GM21367 (cell line): ENCODE measurements around the gene TUBA4A.

Experiments
- ATAC-seq: cut with Tn5 transposase; IDR thresholded peaks from one replicate; pipeline ENCODE4 v1.9.1; 2021; ENCODE audit not compliant: unreplicated experiment

TUBA4A gene

GRCh38 chr2:219253753-219254589, at the start of gene TUBA4A:
TUBA4A (minus strand) TSS chr2:219253918; CDS start chr2:219253858, 60 bp downstream.
- peak; percentile 32 for ATAC-seq

GRCh38 chr2:219302412-219302968, 48.8 kb upstream of the TUBA4A start:
- ATAC-seq: no peak

DNA sequence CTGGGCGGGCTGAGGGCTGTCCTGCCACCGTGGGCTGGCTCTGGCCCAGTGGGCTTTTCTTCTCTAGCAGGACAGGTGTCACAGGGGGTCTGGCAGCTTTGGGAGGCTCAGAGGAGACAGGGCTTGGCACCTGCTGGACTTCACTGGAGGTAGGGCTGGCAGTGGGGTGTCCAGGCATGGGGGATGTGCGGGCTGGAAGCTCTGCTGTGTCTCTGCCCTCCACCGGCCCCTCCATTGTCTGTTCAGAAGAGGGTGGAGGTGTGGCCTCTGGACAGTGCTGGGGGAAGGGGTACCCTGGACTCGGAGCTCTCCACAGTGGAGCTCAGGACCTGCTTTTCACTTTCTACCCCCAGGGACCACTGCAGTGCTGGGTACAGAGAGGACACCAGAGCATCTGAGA, 46.3 kb upstream of the TUBA4A start:
- ATAC-seq: no peak

DNA sequence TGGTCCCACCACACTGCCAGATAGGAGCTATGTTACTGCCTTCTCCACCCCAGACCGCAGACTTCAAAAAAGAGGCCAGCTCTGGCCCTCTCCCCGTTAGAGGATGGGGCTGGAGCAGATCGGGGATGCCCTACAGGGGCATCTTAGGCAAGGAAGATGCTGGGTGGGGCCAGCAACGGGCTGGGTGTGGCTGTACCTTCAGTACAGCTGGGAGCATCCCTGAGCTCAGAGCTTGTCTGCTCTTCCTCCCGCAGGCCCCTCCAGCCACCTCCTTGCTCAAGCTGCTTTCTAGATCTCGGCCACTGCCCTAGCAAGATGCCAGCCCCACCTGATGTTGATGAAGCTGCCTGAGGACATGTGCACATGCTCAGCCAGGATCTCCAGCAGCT, 45.6 kb upstream of the TUBA4A start:
- no peak for ATAC-seq

DNA sequence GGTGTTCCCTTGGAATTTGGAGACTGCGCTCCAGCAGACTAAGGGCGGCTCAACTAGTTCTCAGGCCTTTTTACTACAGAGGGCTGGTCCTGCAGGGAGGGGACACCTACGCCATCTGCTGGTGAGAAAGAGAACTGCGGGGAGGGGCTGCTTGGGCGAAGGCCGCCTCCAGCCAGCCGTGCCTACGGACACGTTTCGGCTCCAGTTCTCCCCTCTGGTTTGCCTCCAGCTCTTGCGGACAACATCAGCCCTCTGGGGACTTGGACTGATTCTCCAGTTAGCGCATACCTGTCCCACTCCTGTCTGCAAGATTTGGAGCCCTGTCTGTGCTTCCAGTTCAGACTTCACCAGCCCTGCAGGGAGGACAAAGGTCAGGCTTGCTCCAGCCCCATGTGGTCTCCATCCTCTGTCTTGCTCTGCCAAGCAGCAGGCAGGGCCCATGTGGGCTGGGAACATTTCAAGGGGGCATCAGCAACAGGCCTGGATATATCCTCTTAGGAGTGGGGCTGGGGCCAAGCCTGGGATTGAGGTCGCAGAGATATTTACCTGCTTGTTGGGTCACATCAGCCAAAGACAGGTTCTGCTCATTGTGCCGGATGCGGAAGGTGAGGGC, 45.1 kb upstream of the TUBA4A start:
- ATAC-seq: no peak

GRCh38 chr2:219297766-219298456, 44.2 kb upstream of the TUBA4A start:
- no peak for ATAC-seq

DNA sequence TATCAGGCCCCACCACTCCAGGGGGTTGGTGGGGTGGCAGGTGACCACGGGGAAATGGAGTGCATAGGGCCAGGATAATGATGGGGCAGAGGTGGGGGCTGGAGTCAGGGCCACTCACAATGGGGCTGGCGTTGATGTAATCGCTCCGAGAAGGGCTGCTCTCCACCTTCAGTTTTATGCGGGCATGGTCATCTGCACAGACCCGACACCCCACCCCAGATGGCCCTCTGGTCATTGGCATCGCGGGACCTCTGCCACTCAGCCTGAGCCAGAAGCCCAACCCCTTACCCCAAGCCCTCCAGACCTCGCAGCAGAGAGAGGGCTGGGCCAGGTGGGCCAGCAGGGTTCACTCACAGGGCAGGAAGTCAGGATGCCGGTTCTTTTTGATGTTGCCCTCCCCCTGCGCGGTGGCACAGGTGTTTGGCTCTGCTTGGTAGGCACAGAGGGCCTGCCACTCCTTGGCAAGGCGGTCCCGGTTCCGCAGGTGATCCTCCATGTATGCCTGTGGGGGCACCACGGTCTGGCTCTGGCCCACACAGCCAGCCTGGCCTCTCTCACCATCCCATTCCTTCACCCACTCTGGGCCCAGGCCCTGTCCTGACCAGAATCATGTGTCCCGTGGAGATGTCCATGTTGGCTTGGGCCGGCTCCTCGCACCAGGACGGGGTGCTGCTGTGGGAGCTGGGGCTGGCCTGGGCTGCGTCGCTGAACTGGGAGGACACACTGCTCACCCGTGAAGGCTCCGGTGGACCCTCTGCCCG, 43.1 kb upstream of the TUBA4A start:
- ATAC-seq: no peak

GRCh38 chr2:219296142-219296541, 42.4 kb upstream of the TUBA4A start:
- ATAC-seq: no peak

- peak; percentile 86 for ATAC-seq
These were observed 40.9 kb upstream of the TUBA4A start for GRCh38 chr2:219294356-219295351.

- ATAC-seq: no peak
These were observed 40.1 kb upstream of the TUBA4A start for GRCh38 chr2:219293736-219294231.

DNA sequence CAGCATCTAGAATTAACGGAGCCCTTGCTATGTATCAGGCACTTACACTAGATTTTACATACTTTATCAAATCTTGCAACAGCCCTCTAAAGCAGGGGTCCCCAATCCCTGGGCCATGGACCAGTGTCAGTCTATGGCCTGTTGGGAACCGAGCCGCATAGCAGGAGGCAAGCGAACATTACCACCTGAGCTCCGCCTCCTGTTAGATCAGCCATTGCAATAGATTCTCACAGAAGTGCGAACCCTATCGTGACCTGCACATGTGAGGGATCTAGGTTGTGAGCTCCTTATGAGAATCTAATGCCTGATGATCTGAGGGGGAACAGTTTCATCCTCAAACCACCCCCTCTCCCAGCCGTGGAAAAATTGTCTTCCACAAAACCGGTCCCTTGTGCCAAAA, 38.9 kb upstream of the TUBA4A start:
- ATAC-seq: no peak

- no peak for ATAC-seq
These were observed 38.3 kb upstream of the TUBA4A start for GRCh38 chr2:219291910-219292490.

DNA sequence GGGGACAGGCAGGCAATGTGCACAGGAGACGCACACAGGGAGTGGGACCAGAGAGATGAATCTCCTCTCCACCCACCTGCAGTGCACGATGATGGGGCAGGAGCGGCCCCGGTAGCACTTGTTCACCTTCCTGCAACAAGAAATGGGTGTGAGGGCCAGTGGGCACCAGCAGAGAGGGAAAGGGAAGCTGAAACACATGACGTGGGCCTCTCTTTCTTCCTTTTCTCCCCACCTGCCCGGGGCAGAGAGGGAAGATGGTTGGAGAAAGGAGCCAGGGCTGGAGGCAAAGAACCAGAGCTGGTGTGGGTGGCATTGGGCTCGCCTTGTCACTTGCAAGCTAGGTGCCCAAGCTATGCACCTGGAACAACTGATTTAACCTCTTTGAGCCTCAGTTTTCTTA, 37.7 kb upstream of the TUBA4A start:
- no peak for ATAC-seq

- no peak for ATAC-seq
These were observed 36.9 kb upstream of the TUBA4A start for GRCh38 chr2:219290381-219291171.

- no peak for ATAC-seq
These were observed 36.0 kb upstream of the TUBA4A start for GRCh38 chr2:219289537-219290361.

GRCh38 chr2:219289195-219289536, 35.4 kb upstream of the TUBA4A start:
- ATAC-seq: no peak

DNA sequence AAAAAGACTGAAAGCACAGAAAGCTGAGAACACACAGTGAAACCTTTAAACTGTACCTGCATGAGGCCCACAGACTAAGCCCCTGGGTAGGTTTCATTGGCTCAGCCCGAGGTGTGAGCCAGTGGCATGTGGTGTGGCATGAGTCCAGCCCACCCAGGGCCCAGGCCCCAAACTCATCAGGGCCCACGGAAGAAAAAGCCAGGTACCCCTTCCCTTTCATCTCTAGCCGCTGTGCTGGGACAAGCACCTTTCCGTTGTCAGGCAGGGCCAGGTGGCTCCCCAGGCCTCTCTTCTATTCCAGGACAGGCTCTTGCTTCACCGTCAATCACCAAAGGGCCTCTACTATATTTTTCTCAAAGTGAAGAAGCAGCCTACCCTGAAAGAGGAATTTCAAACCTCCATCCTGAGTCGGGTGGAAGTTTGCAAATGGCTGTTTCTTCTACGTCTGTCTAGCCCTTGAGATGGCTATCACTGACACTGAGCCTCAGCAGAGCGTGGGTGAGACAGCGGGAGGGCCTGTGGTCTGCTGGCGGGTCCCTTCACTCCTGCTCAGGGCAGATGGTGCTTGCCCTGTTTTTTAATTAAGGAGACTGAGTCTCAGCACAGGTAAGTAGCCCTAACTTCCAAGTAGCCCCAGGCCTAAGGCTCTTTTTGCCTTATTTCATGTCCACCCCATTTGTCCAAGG, 34.0 kb upstream of the TUBA4A start:
- ATAC-seq: no peak
